IMR-90 (cell line): ENCODE data around the gene EIF2B5. TPM values are rescaled to one million over a fixed set of nuclear protein-coding genes. Genes with fewer than 3 reads are reported as not detected.

Source experiments
- ATAC-seq: fragments of 200-7000 bp; cut with Tn5 transposase; 2 replicates; pipeline ENCODE4 v1.9.1; 2020; ENCODE audit warnings: low read depth, mild to moderate bottlenecking, moderate library complexity
- BruUV-seq: library from RNA; stranded (reverse); fragments of 400-500 nt; replicated peaks from 2 replicates; lab custom pipeline; 2021; lab: Mats Ljungman, UMichigan
- CTCF ChIA-PET: fragments of 300-600 bp; formaldehyde crosslinking; extraction: SDS; loops from one replicate; lab custom pipeline; 2021; ENCODE audit warnings: antibody characterized with exemption; lab: Yijun Ruan, JAX
- POLR2A ChIA-PET: fragments of 300-600 bp; sonication (Branson Sonifier 250); formaldehyde crosslinking; loops from one replicate; lab custom pipeline; 2022; ENCODE audit warnings: antibody characterized with exemption; ENCODE audit not compliant: unreplicated experiment; lab: Charles Lee
- DNase-seq: peaks from one replicate; pipeline ENCODE4 v3.0.0; 2013
- H2AFZ ChIP-seq: replicated peaks from 2 replicates; pipeline ENCODE3; 2013; ENCODE audit warnings: low read length, mild to moderate bottlenecking; ENCODE audit not compliant: poor library complexity
- H2AK5ac ChIP-seq: 2 replicates; pipeline ENCODE4 v1.6.1; 2013; ENCODE audit warnings: low read depth, low read length, inconsistent platforms
- H2AK9ac ChIP-seq: replicated peaks from 2 replicates; pipeline ENCODE3; 2013; ENCODE audit warnings: mild to moderate bottlenecking, low read depth, low read length, moderate library complexity; ENCODE audit not compliant: poor library complexity
- H2BK120ac ChIP-seq: 2 replicates; pipeline ENCODE4 v1.6.1; 2013; ENCODE audit warnings: low read depth, low read length, inconsistent platforms
- H2BK15ac ChIP-seq: 3 replicates; pipeline ENCODE4 v1.6.1; 2013; ENCODE audit warnings: low read depth, low read length, inconsistent platforms
- H2BK20ac ChIP-seq: 2 replicates; pipeline ENCODE4 v1.6.1; 2013; ENCODE audit warnings: low read depth, mild to moderate bottlenecking, inconsistent platforms, low read length, moderate library complexity
- H2BK5ac ChIP-seq: 2 replicates; pipeline ENCODE4 v1.6.1; 2013; ENCODE audit warnings: mild to moderate bottlenecking, low read depth, low read length, inconsistent platforms; ENCODE audit not compliant: poor library complexity, severe bottlenecking
- H3K14ac ChIP-seq: replicated peaks from 2 replicates; pipeline ENCODE4 v1.6.1; 2013; ENCODE audit warnings: low read depth, low read length, inconsistent platforms
- H3K18ac ChIP-seq: 2 replicates; pipeline ENCODE4 v1.6.1; 2013; ENCODE audit warnings: low read depth, low read length, control low read depth
- H3K23ac ChIP-seq: 2 replicates; pipeline ENCODE4 v1.6.1; 2013; ENCODE audit warnings: low read depth, low read length, inconsistent platforms
- H3K27ac ChIP-seq: 2 replicates; pipeline ENCODE4 v1.5.1; 2013; ENCODE audit warnings: mild to moderate bottlenecking, control low read depth, low read length; ENCODE audit not compliant: insufficient read depth
- H3K27me3 ChIP-seq: 2 replicates; pipeline ENCODE4 v1.6.1; 2013; ENCODE audit warnings: low read length; ENCODE audit not compliant: control insufficient read depth, insufficient read depth
- H3K36me3 ChIP-seq: 2 replicates; pipeline ENCODE4 v1.6.1; 2013; ENCODE audit warnings: low read length, mixed read lengths; ENCODE audit not compliant: control insufficient read depth, insufficient read depth
- H3K4ac ChIP-seq: 2 replicates; pipeline ENCODE4 v1.6.1; 2013; ENCODE audit warnings: low read depth, low read length, inconsistent platforms
- H3K4me1 ChIP-seq: 2 replicates; pipeline ENCODE4 v1.6.1; 2013; ENCODE audit warnings: low read length, mixed read lengths; ENCODE audit not compliant: control insufficient read depth, insufficient read depth
- H3K4me2 ChIP-seq: 2 replicates; pipeline ENCODE4 v1.6.1; 2013; ENCODE audit warnings: low read depth, mild to moderate bottlenecking, control low read depth, low read length, moderate library complexity
- H3K4me3 ChIP-seq: 2 replicates; pipeline ENCODE4 v1.5.1; 2013; ENCODE audit warnings: low read depth, mild to moderate bottlenecking, control low read depth, low read length, moderate library complexity; ENCODE audit not compliant: insufficient read depth
- H3K56ac ChIP-seq: 2 replicates; pipeline ENCODE4 v1.6.1; 2013; ENCODE audit warnings: low read length, inconsistent platforms; ENCODE audit not compliant: insufficient read depth; ENCODE audit errors: extremely low read depth
- H3K79me1 ChIP-seq, 2 experiments: 2 replicates each; pipeline ENCODE4 v1.6.1; 2013; ENCODE audit warnings: low read length in 2 of 2, inconsistent platforms in 1 of 2, low read depth in 1 of 2
- H3K9ac ChIP-seq: 2 replicates; pipeline ENCODE4 v1.6.1; 2013; ENCODE audit warnings: low read depth, low read length, control low read depth
- H3K9me1 ChIP-seq: 2 replicates; pipeline ENCODE4 v1.6.1; 2013; ENCODE audit warnings: low read length, inconsistent platforms; ENCODE audit not compliant: insufficient read depth
- H3K9me3 ChIP-seq: 2 replicates; pipeline ENCODE4 v1.6.1; 2013; ENCODE audit warnings: low read length; ENCODE audit not compliant: control insufficient read depth, insufficient read depth
- H4K20me1 ChIP-seq: 2 replicates; pipeline ENCODE4 v1.6.1; 2013; ENCODE audit warnings: low read length, inconsistent platforms; ENCODE audit not compliant: insufficient read depth
- H4K5ac ChIP-seq: 2 replicates; pipeline ENCODE4 v1.6.1; 2013; ENCODE audit warnings: mild to moderate bottlenecking, low read depth, low read length, control low read depth
- H4K8ac ChIP-seq, 2 experiments: 2 replicates each; pipeline ENCODE4 v1.6.1; 2013; ENCODE audit warnings: low read depth in 2 of 2, low read length in 2 of 2, control low read depth in 1 of 2, inconsistent platforms in 1 of 2
- H4K91ac ChIP-seq: 2 replicates; pipeline ENCODE4 v1.6.1; 2013; ENCODE audit warnings: low read depth, low read length, inconsistent platforms; ENCODE audit not compliant: insufficient read depth
- CHD1 ChIP-seq: IDR thresholded peaks from 2 replicates; pipeline ENCODE4 v1.6.1; 2012; ENCODE audit warnings: low read depth, low read length, improper control_type of control experiment
- MAFK ChIP-seq: IDR thresholded peaks from 2 replicates; pipeline ENCODE4 v1.6.1; 2012; ENCODE audit warnings: low read depth, low read length, improper control_type of control experiment
- NFE2L2 ChIP-seq: fragments of 150-350 bp; IDR thresholded peaks from 2 replicates; pipeline ENCODE4 v1.6.1; 2016; ENCODE audit warnings: low read depth, mild to moderate bottlenecking, low read length
- RFX5 ChIP-seq: IDR thresholded peaks from 2 replicates; pipeline ENCODE4 v1.8.0; 2012; ENCODE audit warnings: low read depth, mild to moderate bottlenecking, low read length, moderate library complexity
- WGBS, 2 experiments: methylation state at CpG; one replicate each; pipeline versions ENCODE4 v1.1.5 to v1.1.7; 2013; ENCODE audit warnings: missing lambda C conversion rate in 2 of 2; ENCODE audit not compliant: insufficient read length in 1 of 2; ENCODE audit errors: extremely low coverage in 2 of 2; 5-methylcytosine and 5-hydroxymethylcytosine counted together
- dilution Hi-C: fragments of 300-500 bp; cut with HindIII; formaldehyde crosslinking; loops from one replicate; pipeline ENCODE4 v1.14.3; 2018; ENCODE audit warnings: low sequenced_read_pairs; ENCODE audit not compliant: unreplicated experiment
- in situ Hi-C: fragments of 300-500 bp; cut with MboI; formaldehyde crosslinking; loops from 3 replicates; pipeline ENCODE4 v1.14.3; 2019; ENCODE audit warnings: low sequenced_read_pairs, inconsistent platforms, mixed read lengths
- intact Hi-C: fragments of 100-400 bp; cut with micrococcal nuclease; formaldehyde crosslinking; loops from 2 replicates; pipeline ENCODE4 v1.10.0; 2022
- polyA plus RNA-seq, 3 experiments: library from polyadenylated mRNA; depleted of rRNA; stranded (reverse); fragments of >200 nt; gene quantifications; 2 replicates each; pipeline ENCODE4 v1.2.3, GENCODE V29; 2012; ENCODE audit warnings: low replicate concordance in 1 of 3
- total RNA-seq: library from RNA; depleted of rRNA; stranded (reverse); fragments of >200 nt; gene quantifications from 2 replicates; pipeline ENCODE4 v1.2.3, GENCODE V29; 2012

The EIF2B5 gene
- total and polyA plus RNA-seq, 2 of the 4 experiments (the other 2 are of a cell fraction): 31.7 to 37.6 TPM

GRCh38 chr3:184148076-184148475, 12.9 kb downstream of the EIF2B5 start:
- no peaks in the 10 kb centered on the region for H3K9me3 ChIP-seq
- no peak overlapping the region for H3K14ac ChIP-seq
- ChIA-PET POLR2A (no interaction called here), CTCF (no interaction called here)
- H3K18ac ChIP-seq: no peak overlapping the region
- no peak overlapping the region for H4K91ac ChIP-seq
- peaks cover 23% of the 10 kb centered on the region for H3K36me3 ChIP-seq
- ATAC-seq (no peak), DNase-seq (no peak)
- H4K20me1 ChIP-seq: peaks cover 11% of the 10 kb centered on the region
- H4K8ac ChIP-seq: no peak overlapping the region
- H3K4ac ChIP-seq: no peak overlapping the region
- no peak overlapping the region for H3K4me3 ChIP-seq
- H3K9ac ChIP-seq: no peak overlapping the region
- no peak overlapping the region for H3K4me2 ChIP-seq
- H2AK9ac ChIP-seq: no peak overlapping the region
- no peak overlapping the region for H2BK5ac ChIP-seq
- BruUV-seq: no TSS peak
- H3K9me1 ChIP-seq: no peaks in the 10 kb centered on the region; the same call in 1 of the 2 replicates
- H3K79me1 ChIP-seq: peaks cover 0 to 7% of the 10 kb centered on the region in 2 experiments; a peak in 3 of 4 replicates
- 0 out of 2 replicates have a peak, but pooled peaks cover 2% of the 10 kb centered on the region for H3K4me1 ChIP-seq
- intact Hi-C loops (loop anchor here (5.0 kb wide), 1 partner anchor 104 kb away; no protein-coding TSS in a partner anchor), in situ Hi-C loops (no loop called here), dilution Hi-C loops (no loop called here)
- no peaks in the 10 kb centered on the region for H3K27me3 ChIP-seq
- no peak overlapping the region for H3K56ac ChIP-seq
- H2AFZ ChIP-seq: no peak overlapping the region
- H3K27ac ChIP-seq: no peak overlapping the region
- no peak overlapping the region for H2BK20ac ChIP-seq
- no peak overlapping the region for H2BK15ac ChIP-seq
- no peak for TF ChIP-seq CHD1
- TF ChIP-seq RFX5: no peak
- TF ChIP-seq NFE2L2: no peak
- TF ChIP-seq MAFK: no peak
- H4K5ac ChIP-seq: no peak overlapping the region
- H3K23ac ChIP-seq: no peak overlapping the region
- H2AK5ac ChIP-seq: no peak overlapping the region
- no CpG with 5 or more reads among the region's 3 CpGs for WGBS, 2 experiments
- H2BK120ac ChIP-seq: no peak overlapping the region
